ENCODE measurements around the gene TNNT3. TPM values are rescaled to one million over a fixed set of nuclear protein-coding genes. Genes with fewer than 3 reads are reported as not detected.

The TNNT3 gene
- total RNA-seq = 1 to 10 TPM; 4.4 to 8.6 (median 6.1) TPM

GRCh38 chr11:1919391-1920127 is at the start of gene TNNT3:
Gene TNNT3, plus strand, starts transcription at chr11:1919703. Its CDS starts 3,172 bp downstream, at chr11:1922875.
- peaks cover 0 to 52% (median 5%) of the 10 kb centered on the region in 4 donors for H3K4me1 ChIP-seq
- TF ChIP-seq EP300 (IDR thresholded peaks at IDR 0.05) = no peak
- TF ChIP-seq CTCF (IDR thresholded peaks at IDR 0.05) = no peak
- TF ChIP-seq POLR2A (IDR thresholded peaks at IDR 0.05) = no peak
- no peak within 1 kb of the TSS for H3K4me3 ChIP-seq
- WGBS, 2 donors = 68 to 71% methylated on average over 24 to 31 of the region's 31 CpGs
- no peaks in the 10 kb centered on the region for H3K27me3 ChIP-seq
- H3K9me3 ChIP-seq = no peaks in the 10 kb centered on the region
- DNase-seq (ENCODE audit: low spot score in 2 of 2) = no peak
- no peaks in the 10 kb centered on the region for H3K36me3 ChIP-seq
- H3K27ac ChIP-seq = no peak within 1 kb of the TSS

- peaks cover 0 to 78% (median 29%) of the 10 kb centered on the region in 4 donors for H3K4me1 ChIP-seq
- H3K4me3 ChIP-seq = peak overlapping the region in 2 of 4 donors; percentile 1 to 41
- 57 to 65% methylated on average over 11 to 12 of the region's 12 CpGs for WGBS, 2 donors
Observed at GRCh38 chr11:1870326-1870696, 49.2 kb upstream of the TNNT3 start.

GRCh38 chr11:1870721-1871466 is 48.6 kb upstream of the TNNT3 start:
- peak overlapping the region; percentile 33 to 77 (median 52) for H3K27ac ChIP-seq
- no peak for DNase-seq (ENCODE audit: low spot score in 2 of 2)
- peaks cover 0 to 78% (median 28%) of the 10 kb centered on the region in 4 donors for H3K4me1 ChIP-seq
- peak overlapping the region in 2 of 4 donors; percentile 11 to 41 for H3K4me3 ChIP-seq
- peaks cover 0 to 13% of the 10 kb centered on the region in 2 donors for H3K27me3 ChIP-seq
- H3K9me3 ChIP-seq = no peaks in the 10 kb centered on the region
- no peaks in the 10 kb centered on the region for H3K36me3 ChIP-seq
- no peak for TF ChIP-seq POLR2A (IDR thresholded peaks at IDR 0.05)
- TF ChIP-seq CTCF (IDR thresholded peaks at IDR 0.05) = no peak
- no peak for TF ChIP-seq EP300 (IDR thresholded peaks at IDR 0.05)
- WGBS, 2 donors = 40 to 45% methylated on average over 46 to 48 of the region's 50 CpGs

More at GRCh38 chr11:1870326-1870696, 49.2 kb upstream of the TNNT3 start:
- peak overlapping the region in 3 of 4 donors; percentile 40 to 77 (median 64) for H3K27ac ChIP-seq
- no peaks in the 10 kb centered on the region for H3K9me3 ChIP-seq
- peaks cover 0 to 13% of the 10 kb centered on the region in 2 donors for H3K27me3 ChIP-seq
- TF ChIP-seq POLR2A (IDR thresholded peaks at IDR 0.05) (no peak), CTCF (IDR thresholded peaks at IDR 0.05) (no peak), EP300 (IDR thresholded peaks at IDR 0.05) (no peak)
- H3K36me3 ChIP-seq = no peaks in the 10 kb centered on the region
- no peak for DNase-seq (ENCODE audit: low spot score in 2 of 2)

- no peaks in the 10 kb centered on the region for H3K36me3 ChIP-seq
- H3K27ac ChIP-seq = peak overlapping the region; percentile 33 to 77 (median 52)
- peak overlapping the region in 2 of 4 donors; percentile 11 to 41 for H3K4me3 ChIP-seq
- 48 to 69% methylated on average over 3 to 12 of the region's 15 CpGs for WGBS, 2 donors
- H3K9me3 ChIP-seq = no peaks in the 10 kb centered on the region
- TF ChIP-seq POLR2A (IDR thresholded peaks at IDR 0.05) = no peak
- no peak for TF ChIP-seq CTCF (IDR thresholded peaks at IDR 0.05)
- TF ChIP-seq EP300 (IDR thresholded peaks at IDR 0.05) = no peak
- peaks cover 0 to 16% of the 10 kb centered on the region in 2 donors for H3K27me3 ChIP-seq
- H3K4me1 ChIP-seq = peaks cover 0 to 80% (median 32%) of the 10 kb centered on the region in 4 donors
- DNase-seq (ENCODE audit: low spot score in 2 of 2) = no peak
Observed at GRCh38 chr11:1871531-1871930, 48.0 kb upstream of the TNNT3 start.
